SW480 (cell line): Measurements from ENCODE around the gene EPHA1.

ENCODE experiments used
- DNase-seq: peaks from one replicate; pipeline ENCODE4 v3.0.0-alpha.2; 2016; ENCODE audit warnings: low spot score

The EPHA1 gene

GRCh38 chr7:143374561-143374960, 34.1 kb downstream of the EPHA1 start:
- DNase-seq = no peak

GRCh38 chr7:143373255-143373794, 35.3 kb downstream of the EPHA1 start:
- no peak for DNase-seq

GRCh38 chr7:143372070-143372469, 36.6 kb downstream of the EPHA1 start:
- no peak for DNase-seq

GRCh38 chr7:143369678-143370651, 38.7 kb downstream of the EPHA1 start:
- DNase-seq = no peak

GRCh38 chr7:143368387-143368786, 40.3 kb downstream of the EPHA1 start:
- no peak for DNase-seq

GRCh38 chr7:143367972-143368371, 40.7 kb downstream of the EPHA1 start:
- DNase-seq = peak; percentile 54

GRCh38 chr7:143363016-143363937, 45.4 kb downstream of the EPHA1 start:
- no peak for DNase-seq

GRCh38 chr7:143362131-143363015, 46.3 kb downstream of the EPHA1 start, which contains the start of gene FAM131B:
FAM131B (minus strand) TSS chr7:143362713; CDS start chr7:143362603, 110 bp downstream.
- DNase-seq = no peak

GRCh38 chr7:143361552-143362130, 47.0 kb downstream of the EPHA1 start:
- no peak for DNase-seq

GRCh38 chr7:143360788-143361551, 47.7 kb downstream of the EPHA1 start:
- DNase-seq = no peak

GRCh38 chr7:143359771-143360353, 48.8 kb downstream of the EPHA1 start:
- no peak for DNase-seq

- DNase-seq = no peak
Observed at GRCh38 chr7:143358626-143359025, 50.0 kb downstream of the EPHA1 start.

- DNase-seq = no peak
Observed at GRCh38 chr7:143356414-143357050, 52.1 kb downstream of the EPHA1 start.

- DNase-seq = no peak
Observed at GRCh38 chr7:143355450-143356385, 52.9 kb downstream of the EPHA1 start.

GRCh38 chr7:143354965-143355364, 53.7 kb downstream of the EPHA1 start:
- no peak for DNase-seq

GRCh38 chr7:143354376-143354775, 54.3 kb downstream of the EPHA1 start:
- DNase-seq = no peak

GRCh38 chr7:143352531-143353002, 56.1 kb downstream of the EPHA1 start:
- DNase-seq = no peak

- no peak for DNase-seq
Observed at GRCh38 chr7:143351574-143351973, 57.1 kb downstream of the EPHA1 start.
